ENCODE data around the gene TBL1XR1. TPM values are rescaled to one million over a fixed set of nuclear protein-coding genes. Genes with fewer than 3 reads are reported as not detected.
A peak's percentile ranks its signal among the peaks of the same experiment; 100 is the strongest.
"Not testable (repeated sequence)": the region's sequence is repeated elsewhere in the genome, so short reads cannot be mapped to it uniquely, and the experiment has no call there.

Gene TBL1XR1
- total RNA-seq, 1 experiment from 2014 or later: 100 TPM

- DNase-seq (ENCODE audit: low read depth): no peak
Observed at GRCh38 chr3:177141899-177142646, 55.2 kb downstream of the TBL1XR1 start.

- DNase-seq (ENCODE audit: low read depth): no peak
Observed at GRCh38 chr3:177141471-177141870, 55.8 kb downstream of the TBL1XR1 start.

GRCh38 chr3:177139220-177139619 lies 58.1 kb downstream of the TBL1XR1 start:
- DNase-seq (ENCODE audit: low read depth): not testable (repeated sequence)

- no peak for DNase-seq (ENCODE audit: low read depth)
Observed at GRCh38 chr3:177137774-177138705, 59.2 kb downstream of the TBL1XR1 start.

- no peak for DNase-seq (ENCODE audit: low read depth)
Observed at GRCh38 chr3:177136741-177137140, 60.5 kb downstream of the TBL1XR1 start.

GRCh38 chr3:177135841-177136492 lies 61.3 kb downstream of the TBL1XR1 start:
- DNase-seq (ENCODE audit: low read depth): no peak

- DNase-seq (ENCODE audit: low read depth): no peak
Observed at GRCh38 chr3:177134816-177135210, 62.5 kb downstream of the TBL1XR1 start.

DNA sequence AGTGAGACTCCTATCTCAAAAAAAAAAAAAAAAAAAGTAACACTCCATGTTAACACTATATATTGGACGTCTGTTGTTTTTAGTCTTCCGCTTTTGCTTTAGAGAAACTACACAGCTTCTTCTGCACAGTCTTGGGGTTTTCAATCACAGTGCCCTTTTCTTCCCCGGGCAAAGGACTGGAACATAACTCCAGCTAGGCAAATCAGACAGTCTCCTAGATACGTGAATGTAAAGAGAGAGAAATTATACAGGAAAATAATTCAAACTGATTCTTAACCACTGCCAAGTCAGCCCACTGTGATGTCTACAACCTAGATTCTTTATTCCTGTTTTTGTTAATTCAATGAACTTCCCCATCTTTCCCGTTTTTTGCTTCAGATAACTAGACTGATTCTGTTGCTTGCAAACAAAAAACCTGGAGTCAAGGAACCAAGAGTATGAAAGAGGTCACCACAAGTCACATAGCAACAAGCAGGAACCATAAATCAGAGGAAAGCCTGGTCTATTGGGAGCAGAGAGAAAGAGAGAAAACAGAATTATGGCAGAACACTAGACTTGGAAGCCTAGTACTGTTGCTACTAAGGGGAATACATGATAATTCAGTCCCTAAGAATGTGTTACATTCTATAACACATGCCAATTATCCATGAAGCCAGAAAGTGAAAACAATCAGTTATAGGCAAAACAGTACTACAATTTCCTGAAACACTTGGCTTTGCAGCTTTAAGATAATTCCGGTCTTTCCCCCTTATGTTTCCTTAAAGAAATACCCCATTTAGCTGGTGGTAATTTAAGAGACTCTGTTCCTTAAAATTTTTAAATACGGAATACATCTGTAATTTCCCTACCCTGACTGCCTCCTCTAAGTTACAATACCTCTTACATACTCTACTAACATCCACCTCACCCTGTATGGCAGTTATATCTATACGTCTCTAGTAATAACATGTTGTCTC lies 63.1 kb downstream of the TBL1XR1 start:
- DNase-seq (ENCODE audit: low read depth): no peak

GRCh38 chr3:177131927-177132636 lies 65.2 kb downstream of the TBL1XR1 start:
- DNase-seq (ENCODE audit: low read depth): no peak

GRCh38 chr3:177127008-177127407 lies 70.3 kb downstream of the TBL1XR1 start:
- DNase-seq (ENCODE audit: low read depth): no peak

DNA sequence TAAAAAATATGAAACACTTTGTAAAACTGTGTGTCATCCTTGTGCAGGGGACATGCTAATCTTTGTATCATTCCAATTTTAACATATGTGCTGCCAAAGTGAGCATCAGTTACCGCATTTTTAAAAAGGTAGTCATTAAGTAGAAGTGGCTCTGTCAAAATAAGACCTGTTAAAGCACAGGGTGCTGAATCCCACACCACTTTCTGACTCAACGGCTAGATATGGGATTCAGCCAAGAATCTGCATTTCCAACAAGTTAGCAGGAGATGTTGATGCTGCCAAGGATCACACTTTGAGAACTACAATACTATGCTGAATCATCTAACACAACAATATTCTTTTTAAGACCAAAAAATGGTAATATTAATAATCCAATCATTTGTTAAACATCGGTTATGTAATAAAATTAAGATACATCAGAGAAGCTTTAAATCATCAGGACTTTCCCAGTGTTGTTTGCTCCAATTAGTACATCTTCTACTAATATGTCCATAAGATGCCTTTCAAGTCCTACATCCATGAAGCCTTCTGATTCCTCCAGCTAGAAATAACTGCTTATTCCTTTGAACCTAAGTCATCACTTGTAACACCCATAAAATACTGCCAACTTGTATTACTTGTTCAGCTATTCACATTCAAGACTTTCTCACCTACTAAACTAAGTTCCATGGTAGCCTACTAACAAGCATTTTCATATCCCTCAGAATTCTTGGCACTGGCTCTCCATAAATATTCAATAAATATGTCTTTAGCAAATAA lies 71.1 kb downstream of the TBL1XR1 start:
- peak; percentile 67 for DNase-seq (ENCODE audit: low read depth)

DNA sequence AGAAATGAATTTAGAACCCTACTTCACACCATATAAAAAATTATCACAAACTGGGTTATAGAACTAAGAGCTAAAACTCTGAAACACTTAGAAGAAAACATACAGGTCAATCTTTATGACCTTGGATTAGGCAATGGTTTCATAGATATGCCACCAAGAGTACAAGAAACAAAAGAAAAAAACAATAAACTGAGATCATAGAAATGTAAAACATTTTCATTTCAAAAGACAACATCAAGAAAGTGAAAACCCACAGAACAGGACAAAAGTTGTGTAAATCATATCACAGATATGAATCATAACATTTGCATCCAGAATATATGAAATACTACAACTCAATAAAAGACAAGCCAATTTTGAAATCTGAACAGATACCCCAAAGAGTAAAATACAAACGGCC lies 72.4 kb downstream of the TBL1XR1 start:
- no peak for DNase-seq (ENCODE audit: low read depth)

DNA sequence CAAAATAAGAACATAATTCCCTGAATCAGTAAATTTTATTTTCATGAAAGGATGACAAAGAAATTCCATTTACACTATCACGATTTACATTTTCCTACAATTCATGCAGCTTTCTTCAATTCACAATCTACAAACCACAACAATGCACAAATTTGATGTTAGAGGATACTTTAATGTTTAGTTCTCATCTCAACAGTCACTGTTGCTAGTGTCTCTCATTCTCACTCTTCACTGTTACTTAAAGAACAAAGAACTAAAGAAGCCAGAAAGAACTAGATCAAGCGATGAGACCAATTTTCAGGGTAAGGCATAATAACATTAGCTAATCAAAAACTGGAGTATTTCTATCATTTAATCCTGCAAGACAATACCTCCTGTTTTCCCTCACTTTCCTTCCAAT lies 73.5 kb downstream of the TBL1XR1 start:
- DNase-seq (ENCODE audit: low read depth): no peak

DNA sequence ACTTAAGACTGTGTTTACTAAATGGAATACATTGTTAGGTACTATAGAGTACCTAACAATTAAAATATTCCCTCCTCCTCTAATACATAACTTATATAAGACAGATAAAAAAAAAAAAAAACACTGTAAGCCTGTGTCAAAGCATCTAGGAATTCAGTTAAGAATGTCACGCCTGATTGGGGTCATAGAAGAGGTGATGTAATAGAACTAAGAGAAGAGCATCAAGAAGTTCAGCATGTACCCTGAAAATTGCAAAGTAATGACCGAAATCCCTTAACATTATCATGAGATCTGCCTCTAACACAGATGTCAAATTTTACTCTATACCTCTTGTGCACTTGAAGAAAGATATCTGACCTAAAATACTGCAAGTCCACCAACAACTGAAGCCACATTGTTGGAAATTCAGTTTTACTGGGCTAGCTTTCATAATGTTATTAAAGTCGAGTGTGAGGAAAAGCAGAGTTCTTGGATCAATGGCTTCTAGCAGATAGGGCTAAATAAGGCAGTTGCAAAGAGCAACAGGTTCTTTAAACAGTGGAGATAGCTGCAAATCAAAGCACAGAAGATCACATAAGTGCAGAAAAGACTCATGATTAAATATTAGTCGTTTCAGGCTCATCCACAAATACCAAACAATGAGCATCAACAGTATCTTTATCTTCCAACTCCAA lies 75.0 kb downstream of the TBL1XR1 start:
- DNase-seq (ENCODE audit: low read depth): no peak

DNA sequence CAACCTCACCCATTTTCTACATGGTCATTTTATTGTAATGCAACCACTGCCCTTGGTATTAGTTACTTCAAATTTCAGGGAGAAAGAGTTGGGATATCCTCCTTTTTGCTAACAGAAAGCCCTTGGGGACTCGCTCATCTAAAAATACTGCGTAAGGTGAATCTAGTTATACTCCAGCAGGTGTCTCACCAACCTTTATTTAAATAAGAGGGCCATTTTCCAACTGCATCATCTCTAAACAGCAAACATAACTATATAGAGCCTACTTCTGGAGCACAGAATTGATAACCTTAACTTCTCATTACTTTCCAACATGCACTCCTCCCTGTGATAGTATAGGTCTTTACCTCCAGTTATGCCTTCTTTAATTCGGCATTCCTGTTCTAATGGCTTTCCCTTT lies 77.5 kb downstream of the TBL1XR1 start:
- DNase-seq (ENCODE audit: low read depth): no peak

DNA sequence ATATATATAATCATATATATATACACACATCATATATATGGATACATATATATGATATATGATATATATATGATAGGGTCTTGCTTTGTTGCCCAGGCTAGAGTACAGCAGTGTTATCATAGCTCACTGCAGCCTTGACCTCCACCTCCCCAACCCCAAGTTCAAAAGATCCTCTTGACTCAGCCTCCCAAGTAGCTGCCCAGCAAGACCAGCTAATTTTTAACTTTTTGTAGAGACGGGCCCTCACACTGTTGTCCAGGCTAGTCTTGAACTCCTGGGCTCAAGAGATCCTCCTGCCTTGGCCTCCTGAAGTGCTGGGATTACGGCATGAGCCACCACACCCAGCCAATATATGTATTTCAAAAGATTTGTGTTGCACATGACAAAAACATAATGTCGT lies 83.0 kb downstream of the TBL1XR1 start:
- no peak for DNase-seq (ENCODE audit: low read depth)

DNA sequence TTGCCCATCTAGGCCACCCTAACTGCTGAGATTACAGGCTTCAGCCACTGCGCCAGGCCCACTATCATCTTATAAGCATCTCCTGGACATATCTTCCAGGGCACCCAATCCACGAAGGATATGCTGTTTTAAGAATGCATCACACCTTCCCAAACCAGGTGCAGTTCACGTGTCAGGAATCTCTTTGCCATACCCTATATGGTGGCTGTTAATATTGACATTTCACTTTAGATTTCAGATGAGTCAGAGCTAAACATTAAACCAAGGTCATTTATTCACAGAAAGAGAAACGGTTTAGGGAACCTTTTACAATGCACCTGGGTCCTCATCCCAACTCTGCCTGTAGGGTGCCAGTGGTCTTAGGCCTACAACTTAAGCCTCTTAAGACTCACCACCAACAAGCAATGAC lies 85.7 kb downstream of the TBL1XR1 start:
- DNase-seq (ENCODE audit: low read depth): no peak

DNA sequence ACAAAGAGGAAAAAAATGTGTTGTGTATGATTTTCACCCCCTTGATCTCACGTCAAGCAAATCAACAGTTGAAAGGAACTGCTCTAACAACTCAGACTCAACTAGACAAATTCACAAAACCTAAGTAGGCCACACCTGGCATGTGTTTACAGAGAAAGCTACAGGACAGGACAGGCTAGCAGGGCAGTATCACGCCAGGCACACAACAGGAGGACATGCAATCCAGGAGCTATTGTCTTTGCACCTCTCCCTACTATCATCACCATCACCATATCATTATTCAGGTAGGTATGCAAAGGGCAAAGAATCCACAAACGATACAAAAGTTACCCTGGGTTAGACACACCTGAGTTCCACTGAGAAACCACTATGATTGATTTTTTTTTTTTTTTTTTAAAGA lies 86.4 kb downstream of the TBL1XR1 start:
- no peak for DNase-seq (ENCODE audit: low read depth)

- no peak for DNase-seq (ENCODE audit: low read depth)
Observed at GRCh38 chr3:177110386-177110785, 86.9 kb downstream of the TBL1XR1 start.

All from Daoy (cell line).